ENCODE results near the gene SPATS2. TPM values are rescaled to one million over a fixed set of nuclear protein-coding genes. Genes with fewer than 3 reads are reported as not detected.

SPATS2 gene
- total RNA-seq, 1 experiment from 2014 or later = 32.3 TPM

Other genes with a start within 250 kb of the SPATS2 start
- 3,979 and 4,039 TPM in 2 replicates for gene TUBA1B, start 236.1 kb upstream of the SPATS2 start, total RNA-seq (2014; rRNA removed; shearing (Covaris generic))
- gene TUBA1A, start 178.4 kb upstream of the SPATS2 start, total RNA-seq (2014; rRNA removed; shearing (Covaris generic)) = 306 and 316 TPM in 2 replicates
- 835 and 1,096 TPM in 2 replicates for gene TUBA1C, start 102.4 kb upstream of the SPATS2 start, total RNA-seq (2014; rRNA removed; shearing (Covaris generic))
- gene PRPH, start 72.3 kb upstream of the SPATS2 start, total RNA-seq (2014; rRNA removed; shearing (Covaris generic)) = 0.69 TPM in 1 of 2 replicates, not detected in the other
- gene TROAP, start 44.2 kb upstream of the SPATS2 start, total RNA-seq (2014; rRNA removed; shearing (Covaris generic)) = 45.5 and 48.3 TPM in 2 replicates
- gene C1QL4, start 30.3 kb upstream of the SPATS2 start, total RNA-seq (2014; rRNA removed; shearing (Covaris generic)) = 0.06 and 0.80 TPM in 2 replicates
- 2.4 and 2.7 TPM in 2 replicates for gene DNAJC22, start 20.6 kb upstream of the SPATS2 start, total RNA-seq (2014; rRNA removed; shearing (Covaris generic))
- 0.40 TPM in 1 of 2 replicates, not detected in the other for gene KCNH3, start 171.6 kb downstream of the SPATS2 start, total RNA-seq (2014; rRNA removed; shearing (Covaris generic))
- 92.9 and 102 TPM in 2 replicates for gene MCRS1, start 200.7 kb downstream of the SPATS2 start, total RNA-seq (2014; rRNA removed; shearing (Covaris generic))
- 0.17 and 0.30 TPM in 2 replicates for gene FAM186B, start 238.2 kb downstream of the SPATS2 start, total RNA-seq (2014; rRNA removed; shearing (Covaris generic))